NCI-H446 (cell line): ENCODE data around the gene CCR9.

Experiments used
- DNase-seq, 2 experiments: peaks; one replicate each; lab custom pipeline; 2025; lab: John Stamatoyannopoulos, UW

The CCR9 gene

GRCh38 chr3:45872569-45872968 is 13.8 kb upstream of the CCR9 start:
- no peak for DNase-seq

DNA sequence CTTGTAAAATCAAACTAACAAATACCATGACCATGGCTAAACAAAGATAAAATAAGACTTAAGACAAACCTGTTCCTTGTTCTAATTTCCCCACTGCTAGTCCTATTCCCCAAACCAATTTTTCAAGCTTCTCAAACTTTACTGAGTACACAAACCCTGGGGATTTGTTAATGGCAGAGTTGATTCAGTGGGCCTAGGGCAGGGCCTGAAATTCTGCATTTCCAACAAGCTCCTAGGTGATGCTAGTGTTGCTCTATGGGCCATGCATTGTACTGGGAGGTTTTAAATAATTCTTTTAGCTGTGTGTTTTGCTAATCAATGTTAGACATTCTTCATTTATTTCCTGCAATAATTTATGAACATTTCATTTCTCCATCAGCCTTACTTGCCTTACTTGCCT is 13.3 kb upstream of the CCR9 start:
- DNase-seq = no peak

GRCh38 chr3:45873638-45874037 is 12.7 kb upstream of the CCR9 start:
- no peak for DNase-seq

- DNase-seq = no peak
These were observed 11.5 kb upstream of the CCR9 start for GRCh38 chr3:45874677-45875346.

DNA sequence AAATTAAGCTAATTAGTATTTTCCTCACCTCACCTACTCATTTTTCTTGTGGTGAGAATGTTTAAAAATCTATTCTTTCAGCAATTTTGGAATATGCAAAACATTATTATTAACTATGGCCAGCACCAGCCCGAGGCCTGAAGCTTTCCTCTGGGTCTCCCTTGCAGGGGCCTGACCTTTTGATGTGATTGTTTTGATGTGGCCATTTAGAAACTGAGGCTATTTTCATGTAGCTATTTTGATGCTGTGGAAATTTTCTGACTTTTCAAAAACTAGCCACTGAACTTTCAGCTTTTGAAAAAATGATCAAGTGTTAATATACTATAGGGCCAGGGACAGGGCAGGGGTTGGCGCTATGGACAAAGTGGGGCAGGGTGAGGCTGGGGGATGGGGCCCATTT is 8.2 kb upstream of the CCR9 start:
- no peak for DNase-seq

- no peak for DNase-seq
These were observed 5.6 kb upstream of the CCR9 start for GRCh38 chr3:45880725-45881077.

DNA sequence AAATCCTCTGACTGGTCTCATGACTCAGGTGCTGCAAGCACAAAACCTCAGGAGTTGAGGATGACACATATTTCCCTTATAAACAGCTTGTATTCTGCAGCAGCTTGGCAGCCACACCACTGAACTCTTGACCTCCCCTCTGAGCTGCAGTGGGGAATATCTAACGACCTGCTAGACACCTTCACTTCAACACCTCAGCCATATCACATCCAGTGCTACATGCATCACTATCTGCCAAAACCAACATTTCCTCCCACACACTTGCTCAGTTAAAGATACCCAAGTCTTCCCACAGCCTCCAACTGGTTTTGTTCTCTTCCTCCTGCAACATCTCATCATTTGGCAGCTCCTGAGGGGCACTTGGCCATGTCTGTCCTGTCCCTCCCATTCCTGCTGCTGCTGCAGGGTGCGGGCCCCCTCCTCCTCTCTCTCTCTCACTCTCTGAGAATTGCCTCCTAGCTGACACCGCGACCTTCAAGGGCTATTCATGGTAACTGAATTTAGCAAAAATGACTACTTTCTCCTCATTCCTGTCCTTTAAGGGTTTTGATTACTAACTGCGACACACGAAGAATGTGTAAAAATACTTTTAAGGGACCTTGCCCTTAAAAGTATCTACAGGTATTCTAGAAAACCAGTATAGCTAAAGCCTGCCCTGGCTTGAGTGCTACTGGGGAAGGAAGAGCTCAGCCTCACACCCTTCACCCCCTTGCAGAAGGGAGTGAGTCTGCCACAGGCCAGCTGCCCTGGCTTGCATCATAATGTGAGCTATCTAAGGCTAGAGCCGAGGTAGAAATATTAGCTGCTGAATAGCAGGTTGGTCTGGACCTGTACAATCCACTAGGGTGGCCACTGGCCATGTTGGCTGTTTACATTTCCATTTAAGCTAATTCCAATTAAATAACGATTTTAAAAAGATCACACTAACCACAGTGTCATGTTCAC is 5.0 kb upstream of the CCR9 start:
- DNase-seq = no peak

- DNase-seq = no peak
These were observed 1.8 kb upstream of the CCR9 start for GRCh38 chr3:45884368-45885201.

DNA sequence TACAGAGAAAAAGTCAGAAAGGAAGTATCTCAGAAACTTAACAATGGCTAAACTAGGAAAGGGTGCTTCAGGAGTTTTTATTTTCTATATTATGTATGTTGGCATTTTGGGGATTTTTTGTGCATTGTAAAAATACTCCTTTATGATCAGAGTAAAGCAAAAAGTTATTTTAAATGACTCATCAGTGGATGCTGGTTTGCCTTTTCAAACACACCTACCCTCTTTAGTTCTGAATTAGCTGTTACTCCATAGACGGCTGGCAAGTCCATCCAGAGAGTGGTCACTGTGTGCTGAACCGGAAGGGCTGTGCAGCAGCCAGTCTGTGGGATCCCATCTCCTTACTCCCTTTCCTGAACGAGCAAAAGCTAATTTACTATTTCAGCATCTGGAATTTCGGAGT is 942 bp downstream of the CCR9 start:
- DNase-seq = no peak

GRCh38 chr3:45887759-45888511 is 1.6 kb downstream of the CCR9 start:
- no peak for DNase-seq

DNA sequence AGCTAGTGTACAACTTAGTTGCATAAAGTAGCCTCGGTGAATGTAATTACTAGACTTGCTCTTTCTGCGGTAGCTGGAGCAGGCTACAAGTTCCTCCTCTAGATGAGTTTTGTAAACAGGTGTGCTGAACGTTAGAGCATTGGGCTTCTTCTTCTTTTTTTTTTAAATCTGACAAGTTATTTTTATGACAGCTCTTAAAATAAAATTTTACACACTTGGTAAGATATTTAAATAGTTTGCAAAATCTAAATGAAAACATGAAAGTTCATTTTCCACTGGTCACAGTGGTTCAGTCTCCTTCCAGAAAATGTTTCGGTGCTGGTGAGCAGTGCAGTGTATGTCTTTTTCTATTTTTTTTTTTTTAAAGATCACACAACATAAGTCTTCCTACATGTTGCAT is 3.0 kb downstream of the CCR9 start:
- no peak for DNase-seq

GRCh38 chr3:45890405-45890804 is 4.1 kb downstream of the CCR9 start:
- DNase-seq = no peak

DNA sequence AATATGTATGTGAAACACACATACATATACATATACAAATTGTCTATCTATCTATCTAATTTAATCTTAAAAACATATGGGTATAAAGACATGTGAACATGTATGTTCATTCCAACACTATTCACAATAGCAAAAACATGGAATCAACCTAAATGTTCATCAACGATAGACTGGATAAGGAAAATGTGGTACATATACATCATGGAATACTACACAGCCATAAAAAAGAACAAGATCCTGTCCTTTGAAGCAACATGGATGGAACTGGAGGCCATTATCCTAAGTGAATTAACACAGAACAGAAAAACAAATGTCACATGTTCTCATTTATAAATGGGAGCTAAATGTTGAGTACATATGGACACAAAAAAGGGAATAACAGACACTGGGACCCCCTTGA is 5.8 kb downstream of the CCR9 start:
- no peak for DNase-seq

DNA sequence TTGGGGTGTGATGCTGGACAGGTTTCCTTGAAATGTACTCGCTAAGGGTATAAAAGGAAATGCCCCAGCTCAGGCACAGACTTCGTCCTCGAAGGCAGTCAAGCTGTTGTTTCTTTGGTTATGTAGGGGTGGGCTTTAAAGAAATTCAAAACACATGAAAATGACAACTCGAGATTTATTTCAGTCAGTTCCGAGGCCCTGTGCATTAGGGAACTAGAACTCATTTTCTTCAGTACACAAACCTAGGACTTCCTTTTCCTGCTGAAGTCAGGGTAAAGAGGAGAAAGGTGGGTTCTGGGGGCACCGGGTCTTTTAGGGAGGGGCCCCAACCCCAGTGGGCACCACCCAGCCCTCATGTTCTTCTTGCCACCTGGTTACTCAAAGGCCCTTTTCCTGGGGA is 7.7 kb downstream of the CCR9 start:
- no peak for DNase-seq

DNA sequence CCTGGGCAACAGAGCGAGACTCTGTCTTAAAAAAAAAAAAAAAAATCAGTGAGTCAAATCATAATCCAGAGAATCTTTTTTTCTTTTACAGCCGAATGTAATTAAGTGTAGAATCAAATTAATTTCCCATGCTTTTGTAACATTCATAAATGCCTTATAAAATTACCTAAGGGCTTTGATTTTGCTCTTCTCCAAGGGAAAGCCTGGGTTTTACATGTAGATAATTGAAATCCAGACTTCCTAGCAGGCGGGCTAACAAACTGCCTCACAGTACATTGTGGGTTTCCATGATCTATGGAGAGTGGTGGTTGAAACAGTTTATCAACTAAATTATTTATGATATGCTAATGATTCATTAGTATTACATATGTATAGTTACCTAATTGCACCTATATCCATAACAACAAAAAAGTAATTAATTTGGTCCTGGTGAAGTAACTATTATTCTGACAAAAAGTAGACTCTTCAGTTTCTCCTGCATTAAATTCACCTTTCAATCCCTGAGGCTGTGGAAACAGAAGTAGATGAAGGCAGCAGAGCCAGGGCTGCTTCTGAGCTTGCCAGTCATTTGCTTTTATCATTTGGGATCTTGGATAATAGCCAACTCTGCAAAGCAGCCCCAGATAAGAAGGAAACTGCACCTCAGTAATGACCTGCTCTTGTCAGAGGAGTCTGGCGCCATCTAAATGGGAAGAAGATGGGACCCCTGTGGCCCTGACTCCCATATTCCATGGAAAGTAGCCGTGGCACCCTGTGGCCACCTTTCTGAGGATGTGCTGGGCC is 9.5 kb downstream of the CCR9 start:
- no peak for DNase-seq

DNA sequence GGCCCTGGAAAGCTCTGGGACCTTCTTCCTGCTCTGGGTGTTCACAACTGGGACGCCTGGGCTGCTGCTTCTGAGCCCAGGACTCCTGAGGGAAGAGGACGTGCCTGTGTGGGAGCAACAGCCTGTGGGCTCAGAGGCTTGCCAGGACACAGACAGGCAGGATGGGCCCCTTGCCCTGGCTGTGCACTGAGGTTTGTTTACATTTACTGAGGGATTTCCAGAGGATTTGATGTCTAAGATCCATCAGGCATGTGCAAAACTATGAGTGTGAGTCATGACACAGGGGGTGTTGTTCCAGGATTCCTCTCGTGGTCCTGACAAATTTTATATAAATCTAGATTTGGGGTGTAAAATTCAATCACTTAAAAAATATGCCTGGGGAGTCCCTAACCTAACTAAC is 10.6 kb downstream of the CCR9 start:
- no peak for DNase-seq

- no peak for DNase-seq
These were observed 18.6 kb downstream of the CCR9 start for GRCh38 chr3:45904931-45905330.

DNA sequence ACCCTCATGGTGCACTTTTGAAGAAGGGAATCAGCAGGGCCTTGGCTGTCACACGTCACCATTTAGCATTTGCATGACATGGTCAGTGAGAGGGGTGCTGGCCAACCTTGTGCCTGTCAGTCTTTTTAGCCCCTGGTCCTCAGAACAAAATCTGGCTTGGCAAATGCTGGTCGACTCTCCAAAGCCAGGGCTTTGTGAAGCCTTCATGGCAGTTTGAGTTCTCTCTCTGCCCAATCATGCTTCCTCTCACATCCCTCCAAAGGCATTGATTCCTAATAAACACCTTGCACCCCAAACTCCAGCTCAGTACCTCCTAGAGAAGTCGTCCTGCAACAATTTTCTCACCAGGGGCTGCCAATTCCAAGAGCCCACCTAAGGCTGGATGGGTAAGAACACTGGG is 19.4 kb downstream of the CCR9 start:
- DNase-seq = no peak

GRCh38 chr3:45906681-45907407 is 20.5 kb downstream of the CCR9 start:
- DNase-seq = no peak
